ENCODE results near the gene DNAH3. TPM values are rescaled to one million over a fixed set of nuclear protein-coding genes. Genes with fewer than 3 reads are reported as not detected.
A peak's percentile ranks its signal among the peaks of the same experiment; 100 is the strongest.

The DNAH3 gene
- total RNA-seq, 1 donor from 2014 or later: 0.19 TPM

DNA sequence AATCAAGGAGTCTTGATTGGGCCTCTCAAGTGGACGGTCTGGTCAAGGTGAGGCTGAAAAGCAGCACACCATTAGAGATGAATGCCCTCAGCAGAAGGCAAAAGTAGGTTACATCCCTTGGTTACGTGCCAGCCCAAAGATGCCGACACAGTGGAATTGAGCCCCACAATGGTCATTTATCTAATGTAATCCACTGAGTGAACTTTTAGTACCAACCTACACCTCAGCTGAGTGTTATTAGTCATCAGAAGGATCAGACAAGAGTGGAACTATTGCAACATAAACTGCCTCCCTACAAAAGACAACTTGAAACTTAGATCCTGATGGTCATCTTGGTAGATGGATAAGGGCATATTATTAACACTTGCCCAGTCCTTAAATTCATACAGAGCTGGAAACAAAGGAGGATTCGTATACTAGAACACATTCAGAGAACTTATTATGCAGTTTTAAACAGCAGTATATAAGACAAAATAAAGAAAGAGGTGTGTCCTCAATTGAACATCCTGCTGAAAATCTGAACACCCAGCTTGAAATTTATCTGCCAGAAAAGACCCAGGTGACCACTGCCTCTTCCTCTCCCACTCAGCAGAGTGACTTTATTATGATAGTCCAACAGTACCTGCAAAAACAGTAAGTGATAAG is 253.3 kb downstream of the DNAH3 start:
- Mint-ChIP-seq H3K9me3 (ENCODE audit: low read depth) (no peaks in the 10 kb centered on the region), H3K27ac (peak overlapping the region; percentile 9), H3K4me3 (ENCODE audit: low read depth) (peak overlapping the region; percentile 89), H3K4me1 (ENCODE audit: low read depth) (peaks cover 43% of the 10 kb centered on the region), H3K27me3 (no peaks in the 10 kb centered on the region), H3K36me3 (ENCODE audit: insufficient read depth) (peaks cover 16% of the 10 kb centered on the region)
- no peak for DNase-seq (ENCODE audit: low spot score, unreplicated experiment)
- TF ChIP-seq, protein P1, sequence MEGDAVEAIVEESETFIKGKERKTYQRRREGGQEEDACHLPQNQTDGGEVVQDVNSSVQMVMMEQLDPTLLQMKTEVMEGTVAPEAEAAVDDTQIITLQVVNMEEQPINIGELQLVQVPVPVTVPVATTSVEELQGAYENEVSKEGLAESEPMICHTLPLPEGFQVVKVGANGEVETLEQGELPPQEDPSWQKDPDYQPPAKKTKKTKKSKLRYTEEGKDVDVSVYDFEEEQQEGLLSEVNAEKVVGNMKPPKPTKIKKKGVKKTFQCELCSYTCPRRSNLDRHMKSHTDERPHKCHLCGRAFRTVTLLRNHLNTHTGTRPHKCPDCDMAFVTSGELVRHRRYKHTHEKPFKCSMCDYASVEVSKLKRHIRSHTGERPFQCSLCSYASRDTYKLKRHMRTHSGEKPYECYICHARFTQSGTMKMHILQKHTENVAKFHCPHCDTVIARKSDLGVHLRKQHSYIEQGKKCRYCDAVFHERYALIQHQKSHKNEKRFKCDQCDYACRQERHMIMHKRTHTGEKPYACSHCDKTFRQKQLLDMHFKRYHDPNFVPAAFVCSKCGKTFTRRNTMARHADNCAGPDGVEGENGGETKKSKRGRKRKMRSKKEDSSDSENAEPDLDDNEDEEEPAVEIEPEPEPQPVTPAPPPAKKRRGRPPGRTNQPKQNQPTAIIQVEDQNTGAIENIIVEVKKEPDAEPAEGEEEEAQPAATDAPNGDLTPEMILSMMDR (IDR thresholded peaks at IDR 0.05; ENCODE audit: unreplicated experiment): no peak

DNA sequence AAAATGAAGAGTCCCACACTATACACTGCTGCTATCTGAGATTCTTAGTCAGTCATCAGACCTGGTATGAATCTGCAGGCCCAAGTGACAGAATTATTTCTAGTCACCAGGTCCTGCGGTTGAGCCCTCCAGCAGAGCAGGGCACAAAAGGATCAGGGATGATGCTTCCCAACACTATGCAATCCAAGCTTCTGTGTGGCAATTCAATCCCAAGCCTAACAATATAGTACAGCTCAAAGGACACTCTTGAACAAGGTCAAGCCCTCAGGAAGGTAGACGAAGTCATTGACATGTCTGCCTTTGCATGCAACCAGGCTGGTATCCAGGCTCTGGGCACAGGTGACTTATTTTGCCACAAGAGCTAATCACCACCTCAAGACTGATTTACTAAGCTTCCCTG is 256.3 kb downstream of the DNAH3 start:
- no peak overlapping the region for H3K4me3 Mint-ChIP-seq (ENCODE audit: low read depth)
- TF ChIP-seq, protein P1 (IDR thresholded peaks at IDR 0.05; ENCODE audit: unreplicated experiment): no peak
- no peaks in the 10 kb centered on the region for H3K9me3 Mint-ChIP-seq (ENCODE audit: low read depth)
- H3K27me3 Mint-ChIP-seq: no peaks in the 10 kb centered on the region
- peaks cover 19% of the 10 kb centered on the region for H3K36me3 Mint-ChIP-seq (ENCODE audit: insufficient read depth)
- H3K27ac Mint-ChIP-seq: no peak overlapping the region
- no peak for DNase-seq (ENCODE audit: low spot score, unreplicated experiment)
- H3K4me1 Mint-ChIP-seq (ENCODE audit: low read depth): peaks cover 39% of the 10 kb centered on the region

DNA sequence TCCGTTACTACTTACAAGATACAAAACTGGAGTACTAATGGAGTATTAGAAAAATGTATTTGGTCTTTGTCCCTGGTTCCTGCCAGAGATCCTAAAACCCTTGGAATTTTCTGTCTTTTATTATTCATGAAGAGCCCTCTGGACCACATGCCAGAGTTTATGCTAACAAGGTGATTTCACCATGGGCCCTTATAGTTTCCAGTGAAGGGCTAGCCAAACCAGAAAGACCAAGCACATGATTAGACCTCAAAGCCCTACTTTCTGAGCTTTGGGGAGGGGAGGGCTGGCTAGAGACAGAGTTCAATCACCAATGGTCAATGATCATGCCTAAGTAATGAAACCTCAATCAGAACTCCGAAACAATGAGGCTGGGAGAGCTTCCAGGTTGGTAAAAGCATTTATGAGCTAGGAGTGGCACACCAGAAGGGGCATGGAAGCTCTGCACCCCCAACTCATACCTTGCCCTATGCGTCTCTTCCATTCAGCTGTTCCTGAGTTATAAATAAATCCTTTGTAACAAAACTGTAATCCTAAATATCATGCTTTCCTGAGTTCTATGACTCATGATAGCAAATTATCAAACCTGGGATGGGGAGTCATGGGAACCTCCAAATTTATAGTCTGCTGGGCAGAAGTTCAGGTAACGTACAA is 260.9 kb downstream of the DNAH3 start:
- H3K36me3 Mint-ChIP-seq (ENCODE audit: insufficient read depth): peaks cover 12% of the 10 kb centered on the region
- no peak for DNase-seq (ENCODE audit: low spot score, unreplicated experiment)
- no peak overlapping the region for H3K4me3 Mint-ChIP-seq (ENCODE audit: low read depth)
- H3K9me3 Mint-ChIP-seq (ENCODE audit: low read depth): no peaks in the 10 kb centered on the region
- no peak overlapping the region for H3K27ac Mint-ChIP-seq
- H3K27me3 Mint-ChIP-seq: no peaks in the 10 kb centered on the region
- TF ChIP-seq, protein P1 (IDR thresholded peaks at IDR 0.05; ENCODE audit: unreplicated experiment): no peak
- peaks cover 30% of the 10 kb centered on the region for H3K4me1 Mint-ChIP-seq (ENCODE audit: low read depth)

DNA sequence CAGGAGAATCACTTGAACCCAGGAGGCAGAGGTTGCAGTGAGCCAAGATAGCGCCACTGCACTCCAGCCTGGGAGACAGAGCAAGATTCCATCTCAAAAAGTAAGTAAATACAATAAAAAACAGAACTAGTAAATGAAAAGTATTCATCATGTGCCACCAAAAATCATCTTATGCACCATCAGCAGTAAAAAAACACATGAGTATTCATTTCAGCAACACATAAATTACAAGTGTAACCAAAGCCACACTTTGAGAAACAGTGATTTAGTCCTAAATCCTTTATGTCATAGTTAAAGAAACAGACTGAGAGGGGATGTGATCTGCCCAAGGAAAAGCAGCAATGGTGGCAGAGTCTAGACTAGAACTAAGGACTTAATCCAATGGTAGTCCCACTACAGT is 263.4 kb downstream of the DNAH3 start:
- H3K27ac Mint-ChIP-seq: no peak overlapping the region
- no peak overlapping the region for H3K4me3 Mint-ChIP-seq (ENCODE audit: low read depth)
- no peaks in the 10 kb centered on the region for H3K27me3 Mint-ChIP-seq
- peaks cover 28% of the 10 kb centered on the region for H3K4me1 Mint-ChIP-seq (ENCODE audit: low read depth)
- no peaks in the 10 kb centered on the region for H3K9me3 Mint-ChIP-seq (ENCODE audit: low read depth)
- TF ChIP-seq, protein P1 (IDR thresholded peaks at IDR 0.05; ENCODE audit: unreplicated experiment): no peak
- H3K36me3 Mint-ChIP-seq (ENCODE audit: insufficient read depth): peaks cover 8% of the 10 kb centered on the region
- DNase-seq (ENCODE audit: low spot score, unreplicated experiment): no peak

DNA sequence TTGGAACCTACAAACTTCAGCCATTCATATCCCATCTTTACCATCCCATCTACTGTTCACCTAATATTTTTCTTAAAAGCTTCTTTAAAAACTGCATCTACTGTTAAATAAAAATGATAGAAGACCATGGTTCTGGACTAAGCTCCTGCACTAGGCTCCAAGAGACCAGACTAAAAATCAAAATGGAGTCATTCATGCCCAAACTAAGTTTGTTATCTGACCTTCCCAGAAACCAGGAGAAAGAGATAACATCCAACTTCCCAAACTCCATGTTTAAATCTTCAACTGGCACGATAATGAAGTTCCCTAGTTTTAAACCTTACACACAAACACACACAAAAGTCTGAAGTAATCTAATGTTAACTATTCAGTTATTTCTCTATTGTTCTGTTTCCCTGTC is 264.3 kb downstream of the DNAH3 start:
- no peak for DNase-seq (ENCODE audit: low spot score, unreplicated experiment)
- TF ChIP-seq, protein P1 (IDR thresholded peaks at IDR 0.05; ENCODE audit: unreplicated experiment): no peak
- Mint-ChIP-seq H3K27ac (peak overlapping the region; percentile 25), H3K27me3 (no peaks in the 10 kb centered on the region), H3K4me3 (ENCODE audit: low read depth) (no peak overlapping the region), H3K36me3 (ENCODE audit: insufficient read depth) (peaks cover 5% of the 10 kb centered on the region), H3K4me1 (ENCODE audit: low read depth) (peaks cover 28% of the 10 kb centered on the region), H3K9me3 (ENCODE audit: low read depth) (no peaks in the 10 kb centered on the region)

Data from progenitor cell of endocrine pancreas (in vitro differentiated cells).